Thyroid gland (tissue), 4 donors: ENCODE data around the gene PRPF18. TPM values are rescaled to one million over a fixed set of nuclear protein-coding genes. Genes with fewer than 3 reads are reported as not detected.

Source experiments
- DNase-seq, 2 donors: peaks; one replicate each; pipeline ENCODE4 v3.0.0-alpha.2; 2019
- H3K27ac ChIP-seq, 3 donors: fragments of 200-600 bp; sonication (generic); 1 replicate in 2 of 3; 2 replicates in 1 of 3; pipeline ENCODE4 v1.5.1; 2016 to 2019; ENCODE audit warnings: mild to moderate bottlenecking in 1 of 3, moderate library complexity in 1 of 3
- H3K27me3 ChIP-seq: fragments of 200-600 bp; sonication (generic); one replicate; pipeline ENCODE4 v1.5.1; 2019
- H3K36me3 ChIP-seq, 2 donors: fragments of 200-600 bp; sonication (generic); one replicate each; pipeline ENCODE4 v1.5.1; 2016 to 2019
- H3K4me1 ChIP-seq, 2 donors: fragments of 200-600 bp; sonication (generic); one replicate each; pipeline ENCODE4 v1.5.1; 2017 to 2019
- H3K4me3 ChIP-seq, 3 donors: fragments of 200-600 bp; sonication (generic); replicated peaks in 1 of 3; 1 replicate in 2 of 3; 2 replicates in 1 of 3; pipeline ENCODE4 v1.5.1; 2016; ENCODE audit warnings: mild to moderate bottlenecking in 1 of 3
- H3K9me3 ChIP-seq: fragments of 200-600 bp; sonication (generic); one replicate; pipeline ENCODE4 v1.5.1; 2017
- CTCF ChIP-seq, 6 experiments: fragments of 200-600 bp in 3 of 6; fragments of 450-650 bp in 3 of 6; sonication (generic) in 3 of 6; IDR thresholded peaks; one replicate each; pipeline ENCODE4 v1.5.1; 2016 to 2019; ENCODE audit warnings: antibody characterized with exemption in 6 of 6, mild to moderate bottlenecking in 2 of 6, inconsistent platforms in 1 of 6, moderate library complexity in 1 of 6
- POLR2A ChIP-seq, 2 donors: fragments of 450-650 bp; IDR thresholded peaks; one replicate each; pipeline ENCODE4 v1.6.1; 2017; ENCODE audit warnings: antibody characterized with exemption in 2 of 2, mild to moderate bottlenecking in 2 of 2, moderate library complexity in 1 of 2
- WGBS, 2 donors: methylation state at CpG; one replicate each; pipeline ENCODE4 v1.1.5; 2017; 5-methylcytosine and 5-hydroxymethylcytosine counted together
- intact Hi-C: fragments of 100-400 bp; cut with DNase I; formaldehyde crosslinking; loops from one replicate; pipeline ENCODE4 v1.15.1; 2023
- total RNA-seq, 4 donors: library from RNA; depleted of rRNA; stranded (reverse); fragments of >200 nt; gene quantifications; one replicate each; pipeline ENCODE4 v1.2.3, GENCODE V29; 2016

Gene PRPF18
- total RNA-seq, 4 donors from 2014 or later = 38.1 to 58.8 (median 48.5) TPM

GRCh38 chr10:13678101-13678843, 91.5 kb downstream of the PRPF18 start:
- H3K27ac ChIP-seq = no peak overlapping the region
- no peak for DNase-seq
- no peaks in the 10 kb centered on the region for H3K4me1 ChIP-seq
- no peaks in the 10 kb centered on the region for H3K9me3 ChIP-seq
- H3K27me3 ChIP-seq = no peaks in the 10 kb centered on the region
- 91 to 99% methylated on average over 13 of the region's 13 CpGs for WGBS, 2 donors
- intact Hi-C loops = no loop called here
- no peak for TF ChIP-seq CTCF (IDR thresholded peaks at IDR 0.05)
- no peak for TF ChIP-seq POLR2A (IDR thresholded peaks at IDR 0.05)
- no peaks in the 10 kb centered on the region for H3K36me3 ChIP-seq
- H3K4me3 ChIP-seq = no peak overlapping the region

Other genes starting within 250 kb of the PRPF18 start
- 10 to 100 TPM; 60.0 to 85.6 (median 68.1) TPM for gene SEPHS1, start 238.7 kb upstream of the PRPF18 start, total RNA-seq
- gene BEND7, start 58.0 kb upstream of the PRPF18 start, total RNA-seq = 100 to 1,000 TPM in 2 of 4 donors, 10 to 100 TPM in 2; 51.3 to 106 (median 84.3) TPM